HEK293 (cell line): ENCODE results near the gene ZNF532.

Source experiments
- CTCF ChIA-PET: fragments of 350-600 bp; formaldehyde crosslinking; extraction: SDS; loops from one replicate; lab custom pipeline; 2021; ENCODE audit warnings: antibody characterized with exemption; lab: Yijun Ruan, JAX
- POLR2A ChIA-PET: fragments of 300-600 bp; formaldehyde crosslinking; extraction: SDS; loops from one replicate; lab custom pipeline; 2020; ENCODE audit warnings: antibody characterized with exemption, inconsistent platforms; lab: Yijun Ruan, JAX
- H3K27ac ChIP-seq: fragments of 200-500 bp; sonication (Bioruptor generic); 2 replicates; pipeline ENCODE4 v1.5.1; 2014; ENCODE audit warnings: low read depth, low read length, control low read depth, inconsistent platforms; ENCODE audit errors: extremely low read depth
- H3K36me3 ChIP-seq, 2 experiments: fragments of 200-500 bp in 1 of 2; sonication (Bioruptor generic) in 1 of 2; 1 replicate in 1 of 2; 2 replicates in 1 of 2; pipeline ENCODE4 v1.5.1; 2014 to 2017; ENCODE audit warnings: inconsistent platforms in 2 of 2, low read length in 2 of 2; ENCODE audit not compliant: control insufficient read depth in 2 of 2, insufficient read depth in 1 of 2
- H3K4me1 ChIP-seq: fragments of 200-500 bp; sonication (Bioruptor generic); 2 replicates; pipeline ENCODE4 v1.5.1; 2014; ENCODE audit warnings: mild to moderate bottlenecking, low read length, inconsistent platforms; ENCODE audit not compliant: control insufficient read depth, insufficient read depth
- H3K4me3 ChIP-seq: 2 replicates; pipeline ENCODE4 v1.5.1; 2011; ENCODE audit warnings: low read depth, mild to moderate bottlenecking, control low read depth, low read length, moderate library complexity
- H3K9me3 ChIP-seq: fragments of 200-500 bp; sonication (Bioruptor generic); 2 replicates; pipeline ENCODE4 v1.5.1; 2014; ENCODE audit warnings: low read depth, low read length, inconsistent platforms; ENCODE audit not compliant: control insufficient read depth, insufficient read depth
- BCL11B ChIP-seq: fragments of 450-650 bp; formaldehyde crosslinking; IDR thresholded peaks from 2 replicates; pipeline ENCODE4 v1.5.1; 2016; ENCODE audit warnings: low read depth, missing biosample characterization, missing genetic modification characterization
- FEZF1 ChIP-seq: fragments of 450-650 bp; formaldehyde crosslinking; IDR thresholded peaks from 2 replicates; pipeline ENCODE4 v1.5.1; 2016; ENCODE audit warnings: missing biosample characterization, missing genetic modification characterization
- GLI4 ChIP-seq: fragments of 450-650 bp; formaldehyde crosslinking; IDR thresholded peaks from 2 replicates; pipeline ENCODE4 v1.5.1; 2016; ENCODE audit warnings: missing biosample characterization, missing genetic modification characterization
- KLF10 ChIP-seq: fragments of 450-650 bp; IDR thresholded peaks from 2 replicates; pipeline ENCODE4 v1.5.1; 2018; ENCODE audit warnings: missing biosample characterization, mild to moderate bottlenecking, missing genetic modification characterization
- KLF16 ChIP-seq: fragments of 450-650 bp; formaldehyde crosslinking; IDR thresholded peaks from 2 replicates; pipeline ENCODE4 v1.5.1; 2017; ENCODE audit warnings: missing biosample characterization, missing genetic modification characterization
- SP2 ChIP-seq: fragments of 450-650 bp; formaldehyde crosslinking; IDR thresholded peaks from 2 replicates; pipeline ENCODE4 v1.5.1; 2016; ENCODE audit warnings: missing biosample characterization, missing genetic modification characterization
- TRIM28 ChIP-seq: IDR thresholded peaks from 2 replicates; pipeline ENCODE4 v1.6.1; 2011; ENCODE audit warnings: low read length, control low read depth, borderline replicate concordance
- ZFHX2 ChIP-seq: fragments of 450-650 bp; formaldehyde crosslinking; conservative IDR thresholded peaks from 2 replicates; pipeline ENCODE4 v1.5.1; 2016; ENCODE audit warnings: missing biosample characterization, missing genetic modification characterization
- ZNF146 ChIP-seq: fragments of 450-650 bp; formaldehyde crosslinking; IDR thresholded peaks from 2 replicates; pipeline ENCODE4 v1.5.1; 2016; ENCODE audit warnings: missing biosample characterization, missing genetic modification characterization
- ZNF221 ChIP-seq: fragments of 450-650 bp; formaldehyde crosslinking; IDR thresholded peaks from 2 replicates; pipeline ENCODE4 v1.5.1; 2017; ENCODE audit warnings: missing biosample characterization, missing genetic modification characterization, borderline replicate concordance
- ZNF239 ChIP-seq: fragments of 450-650 bp; formaldehyde crosslinking; IDR thresholded peaks from 2 replicates; pipeline ENCODE4 v1.5.1; 2016; ENCODE audit warnings: missing biosample characterization, missing genetic modification characterization
- ZNF24 ChIP-seq: fragments of 450-650 bp; formaldehyde crosslinking; IDR thresholded peaks from 2 replicates; pipeline ENCODE4 v1.5.1; 2016; ENCODE audit warnings: missing biosample characterization, missing genetic modification characterization
- ZNF280C ChIP-seq: fragments of 450-650 bp; formaldehyde crosslinking; IDR thresholded peaks from 2 replicates; pipeline ENCODE4 v1.5.1; 2016; ENCODE audit warnings: missing biosample characterization, missing genetic modification characterization
- ZNF391 ChIP-seq: fragments of 450-650 bp; formaldehyde crosslinking; IDR thresholded peaks from 2 replicates; pipeline ENCODE4 v1.5.1; 2016; ENCODE audit warnings: low read depth, missing biosample characterization, missing genetic modification characterization, borderline replicate concordance
- ZNF639 ChIP-seq: fragments of 450-650 bp; formaldehyde crosslinking; IDR thresholded peaks from 2 replicates; pipeline ENCODE4 v1.5.1; 2016; ENCODE audit warnings: missing biosample characterization, missing genetic modification characterization
- ZNF785 ChIP-seq: fragments of 450-650 bp; formaldehyde crosslinking; IDR thresholded peaks from 2 replicates; pipeline ENCODE4 v1.5.1; 2016; ENCODE audit warnings: missing biosample characterization, missing genetic modification characterization
- ZNF843 ChIP-seq: fragments of 450-650 bp; formaldehyde crosslinking; IDR thresholded peaks from 2 replicates; pipeline ENCODE4 v1.5.1; 2016; ENCODE audit warnings: missing biosample characterization, missing genetic modification characterization
- ZSCAN5A ChIP-seq: fragments of 450-650 bp; formaldehyde crosslinking; IDR thresholded peaks from 2 replicates; pipeline ENCODE4 v1.5.1; 2016; ENCODE audit warnings: missing biosample characterization, missing genetic modification characterization

The ZNF532 gene

GRCh38 chr18:58988600-58988999 is 123.9 kb downstream of the ZNF532 start (continued):
- TF ChIP-seq KLF10 (tag by site-specific recombination) (no peak), ZNF146 (no peak)

GRCh38 chr18:58989184-58989759 is 124.6 kb downstream of the ZNF532 start:
- POLR2A ChIA-PET: no interaction called here

GRCh38 chr18:58990720-58991119 is 126.0 kb downstream of the ZNF532 start:
- H3K36me3 ChIP-seq: no peaks in the 10 kb centered on the region
- CTCF ChIA-PET: interaction anchor here (0.6 kb wide), 1 partner anchor 77 kb away, joined by 5 read pairs; no protein-coding TSS in a partner anchor
- no peak for TF ChIP-seq ZSCAN5A (tag by site-specific recombination)
- TF ChIP-seq SP2: no peak
- no peak for TF ChIP-seq ZNF391 (tag by site-specific recombination)
- no peak for TF ChIP-seq KLF16 (tag by site-specific recombination)
- no peak for TF ChIP-seq ZFHX2 (tag by site-specific recombination)
- no peak for TF ChIP-seq ZNF280C
- TF ChIP-seq ZNF239 (tag by site-specific recombination): no peak
- no peak for TF ChIP-seq GLI4
- no peak for TF ChIP-seq ZNF843 (tag by site-specific recombination)
- no peak for TF ChIP-seq ZNF24 (tag by site-specific recombination)
- no peak for TF ChIP-seq ZNF221 (tag by site-specific recombination)
- no peak for TF ChIP-seq ZNF639 (tag by site-specific recombination)
- no peak for TF ChIP-seq ZNF785 (tag by site-specific recombination)
- no peak for TF ChIP-seq FEZF1 (tag by site-specific recombination)
- H3K9me3 ChIP-seq: no peaks in the 10 kb centered on the region
- H3K4me1 ChIP-seq: no peaks in the 10 kb centered on the region
- no peak overlapping the region for H3K27ac ChIP-seq
- POLR2A ChIA-PET: interaction anchor here (0.6 kb wide), 1 partner anchor 13 kb away, joined by 3 read pairs; no protein-coding TSS in a partner anchor
- H3K4me3 ChIP-seq: no peak overlapping the region

More at GRCh38 chr18:58989184-58989759, 124.6 kb downstream of the ZNF532 start:
- no peak overlapping the region for H3K27ac ChIP-seq
- CTCF ChIA-PET: interaction anchor here (0.9 kb wide), 1 partner anchor 1064 kb away, joined by 3 read pairs; no protein-coding TSS in a partner anchor
- TF ChIP-seq TRIM28: peak; percentile 49; the same call in 1 of the 2 replicates
- no peak for TF ChIP-seq BCL11B (tag by site-specific recombination)
- no peaks in the 10 kb centered on the region for H3K4me1 ChIP-seq
- no peak overlapping the region for H3K4me3 ChIP-seq
- H3K36me3 ChIP-seq: no peaks in the 10 kb centered on the region
- no peaks in the 10 kb centered on the region for H3K9me3 ChIP-seq
